ENCODE results near the gene PAIP1. TPM values are rescaled to one million over a fixed set of nuclear protein-coding genes. Genes with fewer than 3 reads are reported as not detected.
A peak's percentile ranks its signal among the peaks of the same experiment; 100 is the strongest.
"Not testable (repeated sequence)": the region's sequence is repeated elsewhere in the genome, so short reads cannot be mapped to it uniquely, and the experiment has no call there.

The PAIP1 gene
- total RNA-seq, 1 donor from 2014 or later: 105 TPM

DNA sequence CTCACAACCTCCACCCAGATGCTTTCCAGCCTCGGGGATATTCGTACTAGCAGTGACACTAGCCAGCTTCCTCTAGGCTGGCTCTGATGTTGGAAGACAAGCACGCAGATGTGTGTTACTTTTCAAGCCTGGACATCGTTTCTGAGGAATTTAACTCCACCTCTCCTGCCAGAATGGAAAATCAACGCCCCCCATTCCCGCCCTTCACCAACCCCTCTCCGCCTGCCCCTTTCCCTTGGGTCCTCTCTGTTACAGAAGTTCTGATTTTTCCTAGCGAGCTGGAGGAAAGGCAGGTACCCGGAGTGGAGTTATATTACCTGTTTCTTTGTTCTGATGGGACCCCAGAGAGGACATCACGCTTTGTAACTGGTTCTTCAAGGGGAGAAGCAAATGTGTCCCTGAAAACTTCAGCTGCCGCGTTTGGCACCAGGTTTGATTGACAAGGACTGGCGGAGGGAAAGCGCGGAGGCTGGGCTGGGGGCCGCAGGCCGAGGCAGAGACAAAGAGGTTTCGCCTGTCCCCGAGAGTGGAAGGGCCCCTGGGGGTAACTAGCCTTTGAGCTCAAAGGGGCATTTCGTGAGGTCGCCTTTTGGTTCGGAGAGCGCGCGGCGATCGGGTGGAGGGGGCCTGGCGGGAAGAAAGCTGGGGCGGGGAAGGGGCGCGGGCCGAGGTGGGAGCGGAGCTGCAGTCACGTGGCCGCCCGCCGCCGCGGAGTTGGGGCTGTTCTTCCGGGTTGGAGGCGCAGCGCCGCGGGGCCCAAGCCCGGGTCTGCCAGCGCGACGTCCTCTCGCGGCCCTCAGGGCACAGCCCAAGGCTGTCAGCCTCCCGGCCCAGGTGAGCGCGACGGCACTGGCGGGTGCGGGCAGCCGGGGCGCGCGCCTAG lies 45.8 kb upstream of the PAIP1 start, which contains the start of gene NNT:
TSS of gene NNT (plus strand) at position 720 of the 883 bp plus-strand sequence. CDS start 6,016 bp downstream, outside the sequence.
- peaks cover 3% of the 10 kb centered on the region for H3K36me3 Mint-ChIP-seq (ENCODE audit: low read depth)
- H3K4me3 Mint-ChIP-seq (ENCODE audit: unreplicated experiment): peak within 1 kb of the TSS; percentile 93
- H3K4me1 Mint-ChIP-seq (ENCODE audit: low read depth): peaks cover 40% of the 10 kb centered on the region
- TF ChIP-seq, protein P1, sequence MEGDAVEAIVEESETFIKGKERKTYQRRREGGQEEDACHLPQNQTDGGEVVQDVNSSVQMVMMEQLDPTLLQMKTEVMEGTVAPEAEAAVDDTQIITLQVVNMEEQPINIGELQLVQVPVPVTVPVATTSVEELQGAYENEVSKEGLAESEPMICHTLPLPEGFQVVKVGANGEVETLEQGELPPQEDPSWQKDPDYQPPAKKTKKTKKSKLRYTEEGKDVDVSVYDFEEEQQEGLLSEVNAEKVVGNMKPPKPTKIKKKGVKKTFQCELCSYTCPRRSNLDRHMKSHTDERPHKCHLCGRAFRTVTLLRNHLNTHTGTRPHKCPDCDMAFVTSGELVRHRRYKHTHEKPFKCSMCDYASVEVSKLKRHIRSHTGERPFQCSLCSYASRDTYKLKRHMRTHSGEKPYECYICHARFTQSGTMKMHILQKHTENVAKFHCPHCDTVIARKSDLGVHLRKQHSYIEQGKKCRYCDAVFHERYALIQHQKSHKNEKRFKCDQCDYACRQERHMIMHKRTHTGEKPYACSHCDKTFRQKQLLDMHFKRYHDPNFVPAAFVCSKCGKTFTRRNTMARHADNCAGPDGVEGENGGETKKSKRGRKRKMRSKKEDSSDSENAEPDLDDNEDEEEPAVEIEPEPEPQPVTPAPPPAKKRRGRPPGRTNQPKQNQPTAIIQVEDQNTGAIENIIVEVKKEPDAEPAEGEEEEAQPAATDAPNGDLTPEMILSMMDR (IDR thresholded peaks at IDR 0.05): no peak
- peak within 1 kb of the TSS; percentile 96 for H3K27ac Mint-ChIP-seq (ENCODE audit: unreplicated experiment)
- DNase-seq (ENCODE audit: low spot score): peak; percentile 91
- no peaks in the 10 kb centered on the region for H3K27me3 Mint-ChIP-seq (ENCODE audit: low read depth)
- H3K9me3 Mint-ChIP-seq (ENCODE audit: low read depth): no peaks in the 10 kb centered on the region

DNA sequence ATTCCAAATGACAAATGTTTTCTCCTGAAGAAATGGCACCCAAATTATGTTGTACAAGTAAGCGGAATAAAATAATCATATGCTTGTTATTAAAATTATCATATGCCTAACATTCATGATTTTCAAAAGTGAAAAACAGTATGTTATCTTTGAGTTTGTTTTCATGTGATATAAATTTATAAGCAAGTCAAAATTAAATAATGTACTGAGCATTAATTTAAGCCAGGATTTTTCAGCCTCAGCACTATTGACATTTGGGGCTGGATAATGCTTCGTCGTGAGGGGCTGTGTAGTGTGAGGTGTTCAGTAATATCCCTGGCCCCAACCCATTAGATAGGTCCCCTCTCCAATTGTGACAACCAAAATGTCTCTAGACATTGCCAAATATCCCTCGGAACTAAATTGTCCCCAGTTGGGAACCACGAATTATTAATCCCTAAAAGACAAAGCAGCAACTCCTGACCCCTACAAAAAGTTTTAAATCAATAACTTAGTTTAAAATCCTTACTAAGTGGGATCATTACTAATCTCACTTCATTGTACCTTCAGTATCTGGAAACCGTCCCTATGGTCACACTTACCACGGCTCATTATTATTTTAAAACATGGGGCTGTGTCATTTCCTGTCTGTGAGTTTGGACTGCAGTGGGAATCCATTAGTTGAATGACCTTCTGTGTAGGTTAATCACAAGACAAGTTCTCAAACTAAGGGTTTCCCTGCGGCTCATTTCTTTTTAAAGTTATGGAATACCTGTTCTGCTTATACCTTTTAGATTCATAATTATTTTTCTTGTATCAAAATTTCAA lies 44.8 kb upstream of the PAIP1 start:
- no peaks in the 10 kb centered on the region for H3K36me3 Mint-ChIP-seq (ENCODE audit: low read depth)
- no peaks in the 10 kb centered on the region for H3K9me3 Mint-ChIP-seq (ENCODE audit: low read depth)
- peak overlapping the region; percentile 93 for H3K4me3 Mint-ChIP-seq (ENCODE audit: unreplicated experiment)
- H3K4me1 Mint-ChIP-seq (ENCODE audit: low read depth): peaks cover 34% of the 10 kb centered on the region
- H3K27ac Mint-ChIP-seq (ENCODE audit: unreplicated experiment): peak overlapping the region; percentile 96
- TF ChIP-seq, protein P1 (IDR thresholded peaks at IDR 0.05): no peak
- no peaks in the 10 kb centered on the region for H3K27me3 Mint-ChIP-seq (ENCODE audit: low read depth)
- no peak for DNase-seq (ENCODE audit: low spot score)

GRCh38 chr5:43598927-43599326 lies 42.0 kb upstream of the PAIP1 start:
- not testable (repeated sequence) for H3K4me3 Mint-ChIP-seq (ENCODE audit: unreplicated experiment); DNase-seq (ENCODE audit: low spot score); H3K9me3 Mint-ChIP-seq (ENCODE audit: low read depth); H3K27me3 Mint-ChIP-seq (ENCODE audit: low read depth); H3K36me3 Mint-ChIP-seq (ENCODE audit: low read depth); H3K27ac Mint-ChIP-seq (ENCODE audit: unreplicated experiment)
- peaks cover 20% of the 10 kb centered on the region for H3K4me1 Mint-ChIP-seq (ENCODE audit: low read depth)

GRCh38 chr5:43592363-43592762 lies 35.5 kb upstream of the PAIP1 start:
- no peaks in the 10 kb centered on the region for H3K27me3 Mint-ChIP-seq (ENCODE audit: low read depth)
- TF ChIP-seq, protein P1 (IDR thresholded peaks at IDR 0.05): no peak
- H3K4me3 Mint-ChIP-seq (ENCODE audit: unreplicated experiment): no peak overlapping the region
- peaks cover 9% of the 10 kb centered on the region for H3K4me1 Mint-ChIP-seq (ENCODE audit: low read depth)
- H3K36me3 Mint-ChIP-seq (ENCODE audit: low read depth): peaks cover 2% of the 10 kb centered on the region
- no peak for DNase-seq (ENCODE audit: low spot score)
- H3K27ac Mint-ChIP-seq (ENCODE audit: unreplicated experiment): no peak overlapping the region
- no peaks in the 10 kb centered on the region for H3K9me3 Mint-ChIP-seq (ENCODE audit: low read depth)

DNA sequence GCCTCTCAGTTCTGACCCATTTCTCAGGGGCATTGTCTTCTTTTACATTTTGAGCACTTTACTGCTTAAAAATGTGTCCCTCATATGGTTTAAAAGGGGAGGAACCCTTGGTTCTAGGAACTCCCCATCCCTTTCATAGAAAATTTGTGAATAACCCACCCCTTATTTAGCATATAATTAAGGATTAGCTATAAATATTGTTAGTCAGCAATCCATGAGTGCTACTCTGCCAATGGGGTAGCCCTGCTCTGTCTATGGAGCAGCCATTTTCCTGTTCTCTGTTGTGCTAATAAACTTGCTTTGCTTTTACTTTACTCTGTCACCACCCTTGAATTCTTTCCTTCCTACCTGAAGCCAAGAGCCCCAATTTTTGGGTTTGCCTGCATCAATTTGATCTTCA lies 33.8 kb upstream of the PAIP1 start:
- no peaks in the 10 kb centered on the region for H3K27me3 Mint-ChIP-seq (ENCODE audit: low read depth)
- no peaks in the 10 kb centered on the region for H3K9me3 Mint-ChIP-seq (ENCODE audit: low read depth)
- H3K36me3 Mint-ChIP-seq (ENCODE audit: low read depth): peaks cover 2% of the 10 kb centered on the region
- no peak overlapping the region for H3K4me3 Mint-ChIP-seq (ENCODE audit: unreplicated experiment)
- peaks cover 9% of the 10 kb centered on the region for H3K4me1 Mint-ChIP-seq (ENCODE audit: low read depth)
- TF ChIP-seq, protein P1 (IDR thresholded peaks at IDR 0.05): no peak
- no peak for DNase-seq (ENCODE audit: low spot score)
- H3K27ac Mint-ChIP-seq (ENCODE audit: unreplicated experiment): no peak overlapping the region
